Osteoblast (primary cell): ENCODE measurements around the gene TRIM44. TPM values are rescaled to one million over a fixed set of nuclear protein-coding genes. Genes with fewer than 3 reads are reported as not detected.
"Not testable (repeated sequence)": the region's sequence is repeated elsewhere in the genome, so short reads cannot be mapped to it uniquely, and the experiment has no call there.

ENCODE experiments used
- DNase-seq: peaks from one replicate; pipeline ENCODE4 v3.0.0; 2011; ENCODE audit warnings: low spot score, mixed read lengths; ENCODE audit not compliant: insufficient read length; ENCODE audit errors: missing footprints
- H2AFZ ChIP-seq: 2 replicates; pipeline ENCODE4 v1.6.0; 2011; ENCODE audit warnings: mild to moderate bottlenecking, low read length
- H3K27ac ChIP-seq: 2 replicates; pipeline ENCODE4 v1.5.1; 2011; ENCODE audit warnings: mild to moderate bottlenecking, low read depth, low read length, moderate library complexity
- H3K27me3 ChIP-seq: 2 replicates; pipeline ENCODE4 v1.6.0; 2012; ENCODE audit warnings: mild to moderate bottlenecking, control low read depth, inconsistent platforms, low read length, moderate library complexity; ENCODE audit not compliant: insufficient read depth
- H3K36me3 ChIP-seq: 2 replicates; pipeline ENCODE4 v1.5.1; 2011; ENCODE audit warnings: mild to moderate bottlenecking, low read length, control low read depth, moderate library complexity; ENCODE audit not compliant: insufficient read depth
- H3K4me1 ChIP-seq: 2 replicates; pipeline ENCODE4 v1.5.1; 2011; ENCODE audit warnings: mild to moderate bottlenecking, low read length, control low read depth, moderate library complexity; ENCODE audit not compliant: insufficient read depth
- H3K4me2 ChIP-seq: 2 replicates; pipeline ENCODE4 v1.6.0; 2011; ENCODE audit warnings: mild to moderate bottlenecking, low read length; ENCODE audit not compliant: insufficient read depth
- H3K4me3 ChIP-seq: fragments of 200-600 bp; sonication (generic); 3 replicates; pipeline ENCODE4 v1.5.1; 2012; ENCODE audit warnings: mild to moderate bottlenecking, low read length, inconsistent platforms; ENCODE audit not compliant: insufficient read depth
- H3K79me2 ChIP-seq: 2 replicates; pipeline ENCODE4 v1.6.0; 2012; ENCODE audit warnings: mild to moderate bottlenecking, low read length, control low read depth, inconsistent platforms; ENCODE audit not compliant: insufficient read depth
- H3K9me3 ChIP-seq: 2 replicates; pipeline ENCODE4 v1.5.1; 2011; ENCODE audit warnings: low read depth, low read length, control low read depth
- H4K20me1 ChIP-seq: 2 replicates; pipeline ENCODE4 v1.6.0; 2012; ENCODE audit warnings: mild to moderate bottlenecking, low read length, control low read depth; ENCODE audit not compliant: insufficient read depth
- total RNA-seq: library from RNA; depleted of rRNA; stranded (reverse); fragments of >200 nt; gene quantifications from 2 replicates; pipeline ENCODE4 v1.2.3, GENCODE V29; 2012
- TF ChIP-seq, protein P1 (sequence below): IDR thresholded peaks from 2 replicates; pipeline ENCODE4 v1.5.1; 2011; ENCODE audit warnings: mild to moderate bottlenecking, low read depth, low read length, moderate library complexity; ENCODE audit errors: extremely low read depth

The TRIM44 gene
- total RNA-seq, 1 donor: 40.5 TPM

DNA sequence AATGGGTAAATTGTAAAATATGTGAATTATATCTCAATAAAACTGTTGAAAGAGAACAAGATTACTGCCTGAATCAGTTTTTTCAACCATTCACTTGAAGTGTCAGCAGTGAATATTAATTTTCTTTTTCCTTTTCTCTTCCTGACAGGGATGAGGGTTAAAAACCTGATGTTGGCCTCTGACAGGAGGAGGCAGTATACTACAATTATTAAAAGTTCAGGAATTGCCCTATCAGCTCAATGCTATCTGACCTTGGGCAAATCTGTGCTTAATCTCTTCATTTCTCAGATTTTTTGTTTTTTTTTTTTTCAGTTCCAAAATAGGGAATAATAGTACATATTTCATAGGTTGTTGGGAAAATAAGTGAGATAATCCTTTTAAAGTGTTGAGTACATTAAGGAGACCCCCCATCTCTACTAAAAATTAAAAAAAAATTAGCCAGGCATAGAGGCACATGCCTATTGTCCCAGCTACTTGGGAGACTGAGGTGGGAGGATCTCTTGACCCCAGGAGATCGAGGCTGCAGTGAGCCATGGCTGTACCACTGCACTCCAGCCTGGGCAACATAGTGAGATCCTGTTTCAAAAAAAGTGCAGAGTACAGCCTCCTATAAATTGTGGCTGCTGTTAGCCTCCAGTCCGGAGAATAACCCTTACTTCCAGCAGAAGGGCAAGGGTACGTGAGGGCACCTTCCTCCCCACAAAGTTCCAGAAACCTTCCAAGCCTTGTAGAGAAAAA is 48.8 kb downstream of the TRIM44 start:
- TF ChIP-seq, protein P1, sequence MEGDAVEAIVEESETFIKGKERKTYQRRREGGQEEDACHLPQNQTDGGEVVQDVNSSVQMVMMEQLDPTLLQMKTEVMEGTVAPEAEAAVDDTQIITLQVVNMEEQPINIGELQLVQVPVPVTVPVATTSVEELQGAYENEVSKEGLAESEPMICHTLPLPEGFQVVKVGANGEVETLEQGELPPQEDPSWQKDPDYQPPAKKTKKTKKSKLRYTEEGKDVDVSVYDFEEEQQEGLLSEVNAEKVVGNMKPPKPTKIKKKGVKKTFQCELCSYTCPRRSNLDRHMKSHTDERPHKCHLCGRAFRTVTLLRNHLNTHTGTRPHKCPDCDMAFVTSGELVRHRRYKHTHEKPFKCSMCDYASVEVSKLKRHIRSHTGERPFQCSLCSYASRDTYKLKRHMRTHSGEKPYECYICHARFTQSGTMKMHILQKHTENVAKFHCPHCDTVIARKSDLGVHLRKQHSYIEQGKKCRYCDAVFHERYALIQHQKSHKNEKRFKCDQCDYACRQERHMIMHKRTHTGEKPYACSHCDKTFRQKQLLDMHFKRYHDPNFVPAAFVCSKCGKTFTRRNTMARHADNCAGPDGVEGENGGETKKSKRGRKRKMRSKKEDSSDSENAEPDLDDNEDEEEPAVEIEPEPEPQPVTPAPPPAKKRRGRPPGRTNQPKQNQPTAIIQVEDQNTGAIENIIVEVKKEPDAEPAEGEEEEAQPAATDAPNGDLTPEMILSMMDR: peak; percentile 13
- H3K79me2 ChIP-seq: peaks cover 29% of the 10 kb centered on the region

DNA sequence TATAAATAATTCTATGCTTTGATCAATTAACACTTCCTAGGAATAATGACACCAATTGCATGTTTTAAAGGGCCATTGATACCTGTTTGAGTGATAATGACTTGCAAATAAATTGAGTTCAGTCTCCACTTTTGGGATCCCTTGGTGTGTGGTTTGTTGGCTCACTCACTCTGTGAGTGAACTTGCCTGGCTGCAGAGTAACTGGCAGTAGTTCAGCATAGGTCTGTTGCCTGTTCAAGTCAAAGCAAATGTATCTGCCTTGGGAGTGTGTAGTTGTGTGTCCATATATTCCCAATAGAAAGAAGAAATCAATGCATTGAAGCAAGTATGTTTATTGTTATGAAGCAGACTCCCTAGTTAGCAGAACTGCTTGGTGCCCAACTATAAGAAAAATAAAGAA is 49.3 kb downstream of the TRIM44 start:
- H3K79me2 ChIP-seq: peaks cover 35% of the 10 kb centered on the region
- no peaks in the 10 kb centered on the region for H3K27me3 ChIP-seq
- H3K4me1 ChIP-seq: peaks cover 3% of the 10 kb centered on the region
- no peaks in the 10 kb centered on the region for H3K36me3 ChIP-seq
- H3K9me3 ChIP-seq: no peaks in the 10 kb centered on the region
- H3K4me3 ChIP-seq: no peak overlapping the region
- no peak overlapping the region for H3K27ac ChIP-seq
- no peak for DNase-seq
- TF ChIP-seq, protein P1: no peak
- no peak overlapping the region for H2AFZ ChIP-seq
- H4K20me1 ChIP-seq: peaks cover 48% of the 10 kb centered on the region
- H3K4me2 ChIP-seq: no peak overlapping the region

More for the DNA sequence above, 48.8 kb downstream of the TRIM44 start:
- DNase-seq: no peak
- Histone ChIP-seq H3K4me1 (peaks cover 3% of the 10 kb centered on the region), H4K20me1 (peaks cover 42% of the 10 kb centered on the region), H3K36me3 (no peaks in the 10 kb centered on the region), H3K4me2 (no peak overlapping the region), H3K4me3 (no peak overlapping the region), H3K27me3 (no peaks in the 10 kb centered on the region), H2AFZ (no peak overlapping the region), H3K27ac (no peak overlapping the region), H3K9me3 (no peaks in the 10 kb centered on the region)

DNA sequence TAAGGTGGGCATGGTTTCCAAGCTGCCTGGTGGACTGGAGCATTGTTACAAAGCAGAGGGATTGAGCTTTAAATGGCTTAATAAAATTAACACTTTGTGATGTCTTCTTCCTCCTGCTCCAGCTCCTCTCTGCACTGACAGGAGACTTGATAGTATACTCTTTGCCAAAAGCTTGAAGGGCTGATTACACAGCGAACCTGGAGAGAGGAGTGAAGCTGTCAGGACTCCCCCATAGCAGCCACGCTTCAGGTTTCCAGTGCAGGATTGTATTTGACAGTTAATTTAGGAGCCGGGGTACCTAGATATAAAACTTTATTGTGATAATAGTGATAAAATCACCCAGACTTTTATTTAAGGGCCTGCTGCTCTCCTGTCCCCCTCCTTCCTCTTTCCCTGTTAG is 50.0 kb downstream of the TRIM44 start:
- no peak overlapping the region for H2AFZ ChIP-seq
- TF ChIP-seq, protein P1: no peak
- no peaks in the 10 kb centered on the region for H3K27me3 ChIP-seq
- no peaks in the 10 kb centered on the region for H3K9me3 ChIP-seq
- no peak overlapping the region for H3K4me2 ChIP-seq
- no peak for DNase-seq
- H3K4me1 ChIP-seq: peaks cover 3% of the 10 kb centered on the region
- H3K36me3 ChIP-seq: no peaks in the 10 kb centered on the region
- no peak overlapping the region for H3K27ac ChIP-seq
- peaks cover 54% of the 10 kb centered on the region for H4K20me1 ChIP-seq
- peaks cover 41% of the 10 kb centered on the region for H3K79me2 ChIP-seq
- H3K4me3 ChIP-seq: no peak overlapping the region

DNA sequence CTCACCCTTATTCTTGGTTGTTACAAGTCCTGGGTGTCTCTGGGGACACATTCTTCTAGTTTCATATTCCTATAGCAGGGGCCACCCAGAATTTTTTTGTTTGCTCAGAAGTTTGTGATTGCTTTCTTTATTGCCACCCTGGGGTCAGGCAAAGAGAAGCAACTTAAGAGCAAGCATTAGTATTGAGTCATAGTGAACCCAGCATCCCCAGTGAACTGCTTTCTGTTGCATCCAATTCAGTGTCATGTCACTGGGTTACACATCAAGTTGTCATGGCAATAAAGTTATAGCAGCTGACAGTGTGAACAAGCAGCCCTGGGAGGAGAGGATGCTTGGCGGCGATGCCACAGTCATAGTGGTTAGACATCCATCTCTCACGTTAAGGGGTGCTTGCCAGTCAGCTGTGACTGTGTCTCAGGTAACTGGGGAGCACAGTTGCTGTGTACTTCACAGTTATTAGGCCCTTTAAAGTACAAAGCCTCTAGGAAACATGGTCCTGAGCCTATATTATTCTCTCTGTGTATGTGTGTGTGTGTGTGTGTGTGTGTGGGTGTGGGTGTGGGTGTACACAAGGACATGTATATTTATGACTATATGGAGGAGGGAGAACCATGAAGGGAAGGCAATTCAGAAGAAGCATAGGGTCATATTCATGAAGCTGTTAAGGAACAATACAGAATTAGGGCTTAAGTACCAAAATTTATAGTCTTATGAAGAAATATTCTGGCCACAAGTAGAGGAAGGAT is 52.5 kb downstream of the TRIM44 start:
- Histone ChIP-seq H3K36me3 (no peaks in the 10 kb centered on the region), H2AFZ (no peak overlapping the region), H3K27me3 (no peaks in the 10 kb centered on the region), H3K4me3 (no peak overlapping the region), H3K79me2 (peaks cover 60% of the 10 kb centered on the region), H3K4me1 (peaks cover 3% of the 10 kb centered on the region), H3K4me2 (no peak overlapping the region), H4K20me1 (peaks cover 62% of the 10 kb centered on the region), H3K9me3 (no peaks in the 10 kb centered on the region), H3K27ac (peak overlapping the region; percentile 37)
- TF ChIP-seq, protein P1: no peak
- DNase-seq: peak; percentile 83

DNA sequence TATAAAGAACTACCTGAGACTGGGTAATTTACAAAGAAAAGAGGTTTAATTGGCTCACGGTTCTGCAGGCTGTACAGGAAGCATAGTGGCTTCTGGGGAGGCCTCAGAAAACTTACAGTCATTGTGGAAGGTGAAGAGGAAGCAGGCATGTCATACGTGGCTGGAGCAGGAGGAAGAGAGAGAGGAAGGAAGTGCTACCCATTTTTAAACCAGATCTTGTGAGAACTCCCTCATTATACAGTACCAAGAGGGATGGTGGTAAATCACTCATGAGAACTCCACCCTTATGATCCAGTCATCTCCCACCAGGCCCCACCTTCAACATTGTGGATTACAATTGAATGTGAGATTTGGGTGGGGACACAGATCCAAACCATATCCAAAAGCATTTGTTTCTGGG is 53.1 kb downstream of the TRIM44 start:
- Histone ChIP-seq H3K79me2 (peaks cover 66% of the 10 kb centered on the region), H4K20me1 (peaks cover 67% of the 10 kb centered on the region)
- H3K9me3 ChIP-seq, H2AFZ ChIP-seq, H3K27me3 ChIP-seq, DNase-seq, H3K4me1 ChIP-seq, H3K4me2 ChIP-seq, H3K36me3 ChIP-seq, H3K27ac ChIP-seq, H3K4me3 ChIP-seq: not testable (repeated sequence)
